ENCODE data around the gene MTHFD2L.

DNA sequence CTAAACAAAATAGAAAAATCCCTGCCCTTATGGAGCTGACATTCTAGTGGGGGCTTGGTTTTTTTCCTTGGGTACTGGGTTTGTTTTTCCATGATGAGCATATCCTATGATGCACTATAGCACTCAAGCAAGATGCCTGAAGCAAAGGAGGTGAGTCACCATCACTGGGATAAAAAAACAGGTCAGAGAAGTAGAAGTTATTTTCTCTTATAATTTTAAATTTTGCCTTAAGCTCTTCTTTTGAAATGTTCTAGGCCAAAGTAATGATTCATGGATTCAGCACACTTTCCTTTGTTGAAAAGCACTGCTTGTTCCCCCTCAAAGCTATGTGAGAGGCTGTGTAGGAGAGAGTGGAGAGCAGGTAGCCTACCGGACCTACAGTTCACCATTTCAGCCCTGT, 43.7 kb upstream of the MTHFD2L start:
- TF ChIP-seq TAF1 (IDR thresholded peaks at IDR 0.05; ENCODE audit: borderline replicate concordance, low read depth, low read length), result no peak
- no peak for TF ChIP-seq POLR2A (IDR thresholded peaks at IDR 0.05; ENCODE audit: low read depth, low read length)

All from GM12892 (cell line).